ENCODE data around the gene FMN1.
A peak's percentile ranks its signal among the peaks of the same experiment; 100 is the strongest.

Gene FMN1

DNA sequence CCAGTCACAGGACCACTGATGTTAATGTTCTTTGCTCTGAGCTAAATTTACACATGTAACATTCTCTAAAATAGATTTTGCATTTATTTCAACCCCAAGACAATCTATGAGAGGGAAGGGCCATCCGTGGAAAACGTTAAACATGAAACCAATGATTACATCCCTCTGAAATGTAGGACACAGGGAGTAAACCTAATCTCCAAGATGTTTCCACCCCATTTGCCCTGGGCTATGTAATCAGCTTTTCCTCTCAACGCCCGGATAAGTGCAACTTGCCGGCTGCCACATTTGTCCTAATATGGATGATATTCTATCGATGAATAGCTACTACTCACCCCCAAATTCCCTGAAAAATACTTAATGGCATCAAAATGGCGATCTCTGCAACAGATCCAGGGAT lies 6.4 kb upstream of the FMN1 start:
- no peak for DNase-seq

DNA sequence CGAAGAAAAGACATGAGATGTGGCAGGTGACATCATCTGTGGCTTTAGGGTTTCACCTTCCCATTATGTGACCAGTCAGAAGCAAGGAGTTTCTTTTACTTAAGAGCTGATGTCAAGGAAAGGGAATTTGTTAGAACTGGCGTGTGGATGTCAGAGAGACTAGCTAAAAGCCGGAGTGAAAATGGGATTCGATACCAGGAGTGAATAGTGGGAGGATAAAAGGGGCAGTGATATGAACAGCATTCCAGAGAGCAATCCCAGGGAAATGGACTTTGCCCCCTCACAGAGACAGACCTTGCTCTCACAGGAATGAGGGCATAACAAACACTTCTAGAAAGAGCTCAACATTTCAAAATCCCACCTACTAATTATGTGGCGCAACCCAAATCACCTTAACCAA lies 5.9 kb upstream of the FMN1 start:
- no peak for DNase-seq

GRCh38 chr15:33198541-33198940 lies 4.0 kb upstream of the FMN1 start:
- DNase-seq: no peak

GRCh38 chr15:33197636-33198035 lies 3.1 kb upstream of the FMN1 start:
- DNase-seq: no peak

- no peak for DNase-seq
Measured at GRCh38 chr15:33194237-33194636, 277 bp downstream of the FMN1 start.

- no peak for DNase-seq
Measured at GRCh38 chr15:33191591-33191990, 2.9 kb downstream of the FMN1 start.

- DNase-seq: no peak
Measured at GRCh38 chr15:33190539-33190938, 4.0 kb downstream of the FMN1 start.

- DNase-seq: peak; percentile 70
Measured at GRCh38 chr15:33188641-33189257, 5.8 kb downstream of the FMN1 start.

DNA sequence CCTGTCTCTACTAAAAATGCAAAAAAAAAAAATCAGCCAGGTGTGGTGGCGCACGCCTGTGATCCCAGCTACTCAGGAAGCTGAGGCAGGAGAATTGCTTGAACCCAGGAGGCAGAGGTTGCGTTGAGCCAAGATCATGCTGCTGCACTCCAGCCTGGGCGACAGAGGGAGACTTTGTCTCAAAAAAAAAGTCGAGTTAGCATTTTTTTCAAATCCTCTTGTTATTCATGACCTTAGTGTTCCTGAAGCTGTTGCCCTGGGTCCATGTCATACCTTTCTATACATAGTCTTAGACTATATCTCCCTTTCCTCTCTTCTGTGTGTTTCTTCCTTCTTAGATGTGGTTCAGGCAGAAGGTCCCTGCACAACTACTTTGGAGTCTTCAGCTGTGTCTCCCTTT lies 6.4 kb downstream of the FMN1 start:
- DNase-seq: peak; percentile 3

DNA sequence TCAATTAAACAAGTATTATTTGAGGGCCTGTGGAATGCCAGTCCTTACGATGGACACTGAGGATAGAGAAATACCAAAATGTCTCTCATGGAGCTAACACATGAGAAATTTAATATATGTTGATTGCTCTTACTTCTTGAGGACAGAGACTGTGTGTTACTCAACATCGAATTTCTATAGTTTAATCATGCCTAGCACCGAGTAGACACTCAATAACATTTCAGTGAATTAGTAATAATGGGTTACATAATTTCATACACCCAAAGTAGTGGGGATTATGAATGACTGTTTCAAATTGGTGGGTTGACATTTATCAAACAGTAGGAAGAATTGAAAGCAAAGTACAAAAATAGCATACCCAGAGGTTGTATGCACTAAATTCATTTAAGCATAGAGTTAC lies 11.2 kb downstream of the FMN1 start:
- no peak for DNase-seq

DNA sequence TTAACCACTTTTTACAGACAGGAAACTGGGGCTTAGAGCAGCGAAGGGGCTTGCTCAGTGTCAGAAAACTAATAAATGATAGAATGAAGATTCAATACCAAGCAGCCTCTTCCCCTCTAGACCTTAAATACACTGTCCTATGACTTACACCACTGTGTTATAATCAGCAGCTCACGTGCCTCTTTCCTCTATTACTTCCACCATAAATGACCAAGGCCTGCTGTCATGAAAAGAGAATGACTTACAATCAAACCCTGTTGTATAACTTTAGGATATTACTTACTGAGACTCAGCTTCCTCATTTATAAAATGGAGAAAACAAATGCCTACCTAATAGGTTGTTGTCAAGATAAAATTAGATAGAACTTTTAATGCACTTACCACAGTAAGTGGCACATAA lies 11.6 kb downstream of the FMN1 start:
- DNase-seq: no peak

DNA sequence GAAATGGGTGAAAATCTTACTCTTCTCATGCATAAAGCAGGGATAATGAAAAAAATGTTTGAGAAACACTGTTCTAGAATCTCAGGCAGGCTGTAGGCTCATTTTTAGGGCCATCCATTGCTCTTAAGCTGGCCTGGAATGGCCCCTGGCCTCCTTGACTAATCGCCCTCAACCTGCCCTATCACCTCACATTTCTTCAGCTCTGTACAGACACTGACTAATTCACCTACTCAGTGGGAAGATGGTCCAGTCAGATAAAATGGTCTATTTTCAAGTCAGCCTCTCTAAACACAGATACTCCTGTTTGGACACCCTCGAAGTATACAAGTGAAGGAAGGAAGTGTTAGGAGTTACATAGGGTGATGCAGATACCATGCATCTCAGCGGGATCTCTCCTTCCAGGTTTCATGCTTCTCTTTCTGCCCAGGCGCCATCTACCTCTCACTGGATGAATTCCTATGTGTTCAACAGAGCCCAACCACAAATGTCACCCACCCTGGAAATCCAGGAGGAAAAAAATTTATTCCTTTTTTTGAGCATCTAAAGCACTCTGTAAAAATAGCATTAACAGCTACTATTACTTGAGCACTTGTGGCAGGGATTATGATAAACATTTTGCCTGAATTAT lies 12.1 kb downstream of the FMN1 start:
- DNase-seq: no peak

DNA sequence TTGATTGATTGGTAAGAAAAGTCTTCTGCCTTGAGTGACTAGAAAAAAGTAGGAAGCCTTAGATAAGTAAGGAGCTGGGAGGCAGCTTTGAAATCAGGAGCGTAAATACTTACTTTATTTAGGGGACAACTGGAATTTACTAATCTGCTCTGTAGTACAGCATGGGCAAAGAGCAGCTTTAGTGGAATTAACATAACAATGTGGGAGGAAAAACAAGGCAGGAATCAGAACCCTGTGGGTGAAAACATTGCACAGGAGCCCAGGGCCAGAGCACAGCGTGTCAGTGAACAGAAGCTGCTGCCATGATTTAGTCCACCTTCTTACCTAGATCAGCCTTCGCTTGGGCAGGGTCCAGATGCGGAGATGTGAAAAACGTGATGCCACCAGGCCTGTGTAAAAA lies 14.6 kb downstream of the FMN1 start:
- DNase-seq: no peak

GRCh38 chr15:33171202-33171601 lies 23.3 kb downstream of the FMN1 start:
- DNase-seq: no peak

DNA sequence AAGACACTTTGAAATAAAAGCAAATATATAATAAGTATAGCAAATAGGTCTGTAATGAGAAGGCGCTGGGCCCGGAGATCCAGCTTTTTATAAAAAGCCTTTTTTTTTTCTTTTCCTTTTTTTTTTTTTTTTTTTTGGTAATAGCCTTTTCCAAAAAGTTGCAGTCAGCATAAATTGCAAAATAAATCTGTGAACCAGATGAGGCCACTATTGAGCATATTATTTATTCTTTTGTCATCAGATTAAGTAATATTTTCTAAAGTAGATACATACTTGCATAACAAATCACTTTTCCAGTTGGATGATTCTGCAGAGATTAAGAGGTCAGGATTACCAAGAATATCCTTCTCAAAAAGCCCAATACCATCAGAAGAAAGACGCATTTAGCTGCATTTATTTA lies 24.9 kb downstream of the FMN1 start:
- DNase-seq: no peak

DNA sequence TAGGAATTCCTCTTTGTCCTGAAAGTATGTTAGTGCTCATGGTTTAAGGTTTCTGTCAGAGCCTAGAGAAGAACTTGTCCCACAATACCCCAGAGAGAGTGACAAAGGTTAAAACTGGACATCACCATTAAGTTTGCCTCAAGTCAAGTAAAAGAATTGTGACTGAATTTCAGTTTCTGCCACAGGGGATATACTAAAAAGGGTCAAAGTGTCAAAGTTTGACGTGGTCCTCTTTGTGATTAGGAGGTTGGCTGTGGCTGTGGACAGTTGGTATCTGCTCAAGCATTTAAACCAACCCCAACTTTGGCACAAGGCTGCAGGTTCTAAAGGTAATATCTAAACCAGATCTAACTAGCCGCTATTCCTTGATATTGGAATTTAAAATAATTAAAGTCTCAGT lies 26.1 kb downstream of the FMN1 start:
- no peak for DNase-seq

- DNase-seq: no peak
Measured at GRCh38 chr15:33163816-33164215, 30.7 kb downstream of the FMN1 start.

DNA sequence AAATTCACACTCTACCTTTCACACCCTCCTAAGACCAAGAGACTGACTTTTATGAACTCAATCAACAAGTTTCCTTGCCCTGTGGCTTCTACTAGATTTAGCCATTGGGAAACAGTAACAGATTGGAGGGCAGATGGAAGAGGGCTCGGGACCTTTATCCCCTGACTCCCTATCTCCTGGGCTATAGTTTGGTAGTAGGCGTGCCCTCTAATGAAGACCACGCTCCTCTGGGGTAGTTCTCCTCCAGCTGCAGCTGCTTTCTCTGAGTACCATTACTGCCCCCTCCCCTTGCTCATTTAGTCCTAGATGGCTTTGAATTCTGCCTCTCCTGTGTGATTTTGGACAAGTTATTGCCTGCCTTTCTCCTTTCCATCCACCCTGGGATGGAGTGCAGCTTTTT lies 33.3 kb downstream of the FMN1 start:
- no peak for DNase-seq

GRCh38 chr15:33160581-33161165 lies 33.8 kb downstream of the FMN1 start:
- DNase-seq: no peak

GRCh38 chr15:33159726-33160453 lies 34.6 kb downstream of the FMN1 start:
- DNase-seq: peak; percentile 50

DNA sequence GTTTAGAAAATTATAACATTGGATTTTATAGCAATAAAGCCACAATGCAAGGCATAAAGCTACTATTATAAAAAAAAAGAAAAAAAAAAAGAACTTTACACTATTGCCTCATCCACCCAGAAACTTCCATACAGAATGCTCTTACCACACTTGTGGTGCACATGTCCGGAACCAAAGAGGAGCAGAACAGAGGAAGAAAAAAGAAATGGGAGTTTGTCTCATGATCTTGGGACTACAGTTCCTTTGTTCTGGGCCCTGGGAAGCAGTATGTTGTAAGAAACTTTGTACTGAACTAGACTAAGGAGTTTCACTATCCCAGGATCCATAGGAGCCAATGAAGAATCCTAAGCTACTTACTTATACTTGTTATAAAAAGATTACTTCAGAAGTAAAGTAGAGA lies 36.1 kb downstream of the FMN1 start:
- peak; percentile 54 for DNase-seq

GRCh38 chr15:33157371-33158037 lies 37.0 kb downstream of the FMN1 start:
- no peak for DNase-seq

GRCh38 chr15:33155691-33156420 lies 38.7 kb downstream of the FMN1 start:
- DNase-seq: no peak

Measured in MV-4-11 (cell line).